Central memory CD8-positive, alpha-beta T cell (primary cell): Measurements from ENCODE around the gene CYTH1.
A peak's percentile ranks its signal among the peaks of the same experiment; 100 is the strongest.

Experiments used
- ATAC-seq: fragments of 150-1000 bp; cut with Tn5 transposase; replicated peaks from 2 replicates; pipeline ENCODE4 v1.10.0; 2022; ENCODE audit warnings: mild to moderate bottlenecking, moderate FRiP score, moderate number of reproducible peaks; ENCODE audit not compliant: poor library complexity, severe bottlenecking; ENCODE audit errors: extremely low read depth
- DNase-seq, 2 donors: peaks; one replicate each; pipeline ENCODE4 v3.0.0; 2021; ENCODE audit warnings: low spot score in 2 of 2
- H3K27ac Mint-ChIP-seq: one replicate; pipeline ENCODE4 v1.8.0; 2022; ENCODE audit warnings: low read depth, mild to moderate bottlenecking, moderate library complexity, mixed read lengths
- H3K27me3 Mint-ChIP-seq: one replicate; pipeline ENCODE4 v1.8.0; 2022; ENCODE audit warnings: mixed read lengths
- H3K36me3 Mint-ChIP-seq: one replicate; pipeline ENCODE4 v1.8.0; 2022; ENCODE audit warnings: mild to moderate bottlenecking, moderate library complexity, mixed read lengths; ENCODE audit not compliant: insufficient read depth
- H3K4me1 Mint-ChIP-seq: one replicate; pipeline ENCODE4 v1.8.0; 2022; ENCODE audit warnings: mixed read lengths
- H3K4me3 Mint-ChIP-seq: one replicate; pipeline ENCODE4 v1.8.0; 2022; ENCODE audit warnings: mild to moderate bottlenecking, moderate library complexity, mixed read lengths
- H3K9me3 Mint-ChIP-seq: one replicate; pipeline ENCODE4 v1.8.0; 2022; ENCODE audit warnings: mixed read lengths

The CYTH1 gene

DNA sequence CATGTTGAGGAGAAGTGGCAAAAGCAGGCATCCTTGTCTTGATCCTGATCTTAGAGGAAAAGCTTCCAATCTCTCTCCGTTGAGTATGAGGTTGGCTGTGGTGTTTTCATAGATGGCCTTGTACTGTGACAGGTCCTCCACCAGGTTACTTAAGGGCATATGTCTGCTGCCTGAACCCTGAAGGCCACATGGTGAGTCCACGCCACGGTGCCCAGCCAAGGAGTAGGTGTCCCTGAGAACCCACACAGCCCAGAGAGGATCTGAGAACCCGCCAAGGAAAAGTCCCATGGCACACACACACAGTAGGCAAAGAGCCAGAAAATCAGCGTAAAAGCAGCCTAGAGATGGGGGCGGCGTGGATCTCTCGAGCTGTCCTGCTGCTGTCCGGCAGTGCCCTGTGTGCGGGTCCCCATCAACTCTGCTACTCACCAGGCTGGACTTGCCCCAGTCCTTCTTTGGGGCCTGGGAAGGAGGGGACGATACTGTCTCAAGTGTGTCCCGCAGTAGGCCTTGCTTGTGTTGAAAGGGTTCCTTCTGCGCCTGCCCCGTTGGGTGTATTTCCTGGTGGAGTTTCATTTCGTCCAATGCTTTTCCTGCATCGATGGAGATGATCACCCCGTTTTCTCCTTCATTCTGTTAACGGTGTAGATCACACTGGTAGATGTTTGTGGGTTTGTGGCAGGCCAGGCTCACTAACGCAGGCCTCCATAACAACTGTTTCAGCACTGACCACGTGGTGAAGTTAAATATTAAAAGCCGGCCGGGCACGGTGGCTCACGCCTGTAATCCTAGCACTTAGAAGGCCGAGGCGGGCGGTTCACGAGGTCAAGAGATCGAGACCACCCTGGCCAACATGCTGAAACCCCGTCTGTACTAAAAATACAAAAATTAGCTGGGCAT, 114.1 kb downstream of the CYTH1 start:
- Mint-ChIP-seq H3K36me3 (peaks cover 49% of the 10 kb centered on the region), H3K27ac (peak overlapping the region; percentile 42), H3K27me3 (no peaks in the 10 kb centered on the region), H3K4me3 (no peak overlapping the region), H3K9me3 (no peaks in the 10 kb centered on the region), H3K4me1 (peaks cover 40% of the 10 kb centered on the region)
- DNase-seq = no peak
- no peak for ATAC-seq

DNA sequence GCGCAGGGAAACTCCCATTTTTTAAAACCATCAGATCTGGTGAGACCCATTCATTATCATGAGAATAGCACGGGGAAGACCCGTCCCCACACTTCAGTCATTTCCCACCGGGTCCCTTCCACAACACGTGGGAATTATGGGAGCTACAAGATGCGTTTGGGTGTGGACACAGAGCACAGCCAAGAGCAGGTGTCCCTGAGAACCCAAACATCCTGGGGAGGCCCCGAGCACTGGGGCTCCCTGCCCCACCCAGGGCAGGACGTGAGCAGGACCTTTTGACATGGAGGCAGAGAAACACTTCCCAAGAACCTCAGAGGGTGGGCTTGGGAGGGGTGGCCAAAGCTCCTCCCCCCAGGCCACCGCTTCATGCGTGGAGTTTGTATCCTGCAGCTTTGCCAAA, 115.0 kb downstream of the CYTH1 start:
- DNase-seq (no peak), ATAC-seq (no peak)
- Mint-ChIP-seq H3K27me3 (no peaks in the 10 kb centered on the region), H3K27ac (peak overlapping the region; percentile 78), H3K4me1 (peaks cover 38% of the 10 kb centered on the region), H3K9me3 (no peaks in the 10 kb centered on the region), H3K36me3 (peaks cover 44% of the 10 kb centered on the region), H3K4me3 (no peak overlapping the region)

- Mint-ChIP-seq H3K27me3 (no peaks in the 10 kb centered on the region), H3K4me3 (peak overlapping the region; percentile 11), H3K27ac (peak overlapping the region; percentile 78), H3K36me3 (peaks cover 39% of the 10 kb centered on the region), H3K4me1 (peaks cover 37% of the 10 kb centered on the region), H3K9me3 (no peaks in the 10 kb centered on the region)
- DNase-seq (peak in 1 of 2 donors; percentile 18), ATAC-seq (peak; percentile 78)
Observed at GRCh38 chr17:78665952-78666920, 115.8 kb downstream of the CYTH1 start.

DNA sequence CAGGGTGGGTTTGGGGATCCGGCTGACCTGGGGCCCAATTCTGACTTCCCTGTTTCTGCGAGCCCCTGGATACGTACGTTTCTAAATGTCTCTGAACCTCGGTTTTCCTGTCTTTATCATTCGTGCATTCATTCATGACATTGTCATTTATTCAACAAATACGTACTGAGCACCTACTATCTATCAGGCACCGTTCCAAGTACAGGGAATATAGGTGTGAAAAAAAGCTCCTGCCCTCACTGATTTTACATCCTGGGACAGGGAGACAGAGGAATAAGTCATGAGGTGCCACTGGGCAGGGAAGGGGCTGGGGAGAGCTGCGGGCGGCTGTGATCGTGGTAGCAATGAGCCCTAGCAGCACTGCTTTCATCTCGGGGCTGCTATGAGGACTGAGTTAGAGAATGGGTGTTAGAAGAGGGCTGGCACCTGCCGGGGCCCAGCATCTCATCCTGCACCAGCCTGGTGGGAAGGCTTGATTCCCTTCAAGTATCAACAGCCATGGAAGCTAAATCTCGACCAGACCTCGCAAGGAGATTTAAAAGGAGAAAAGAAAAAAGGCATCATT, 116.6 kb downstream of the CYTH1 start:
- ATAC-seq (peak; percentile 33), DNase-seq (no peak)
- Mint-ChIP-seq H3K27me3 (no peaks in the 10 kb centered on the region), H3K4me3 (peak overlapping the region; percentile 11), H3K36me3 (peaks cover 31% of the 10 kb centered on the region), H3K27ac (peak overlapping the region; percentile 78), H3K4me1 (peaks cover 29% of the 10 kb centered on the region), H3K9me3 (no peaks in the 10 kb centered on the region)

DNA sequence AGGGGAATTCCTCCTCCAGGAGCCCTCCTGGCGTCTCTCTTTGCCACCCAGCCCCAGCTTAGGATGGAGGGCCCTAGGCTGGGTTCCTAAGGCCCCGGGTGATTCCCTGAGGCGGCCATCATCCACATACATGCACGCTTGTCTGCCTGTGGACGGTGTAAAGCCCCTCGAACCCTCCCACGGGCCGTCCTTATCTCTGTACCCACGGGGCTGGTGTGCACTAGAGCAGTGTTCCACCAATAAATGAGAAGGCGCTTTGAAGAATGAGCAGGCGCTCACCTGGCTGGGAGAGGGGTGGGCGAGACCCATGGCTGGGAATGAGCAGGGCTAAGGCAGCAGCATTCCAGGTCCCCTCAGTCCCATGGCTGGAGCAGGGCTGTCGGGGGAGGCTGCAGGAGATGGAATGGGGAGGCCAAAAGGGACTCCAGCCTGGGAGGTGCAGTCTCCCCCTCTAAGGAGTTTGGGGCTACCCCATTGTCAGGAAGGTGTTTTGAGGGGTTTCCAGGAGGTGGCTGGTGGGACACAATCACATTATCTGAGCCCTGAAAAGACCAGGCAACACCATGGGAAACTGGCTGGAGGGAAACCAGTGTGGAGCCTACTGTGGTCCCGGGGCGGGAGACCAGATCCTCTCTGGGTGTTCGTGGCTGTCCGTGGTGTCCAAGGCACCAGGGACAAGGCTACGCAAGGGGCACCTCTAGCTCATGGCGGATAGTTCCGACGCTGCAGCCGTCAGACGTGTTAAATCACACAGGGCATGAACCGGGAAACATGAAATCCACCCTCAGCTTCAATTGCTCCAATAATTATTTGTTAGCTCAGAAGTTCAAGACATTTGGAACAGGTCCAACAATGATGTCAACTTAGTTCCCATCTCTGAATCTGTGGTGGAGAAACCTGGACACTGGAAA, 117.3 kb downstream of the CYTH1 start:
- DNase-seq = no peak
- Mint-ChIP-seq H3K27me3 (no peaks in the 10 kb centered on the region), H3K4me1 (peaks cover 26% of the 10 kb centered on the region), H3K4me3 (no peak overlapping the region), H3K36me3 (peaks cover 25% of the 10 kb centered on the region), H3K9me3 (no peaks in the 10 kb centered on the region), H3K27ac (peak overlapping the region; percentile 78)
- ATAC-seq = no peak

GRCh38 chr17:78661093-78661770, 120.8 kb downstream of the CYTH1 start:
- Mint-ChIP-seq H3K4me3 (no peak overlapping the region), H3K36me3 (peaks cover 10% of the 10 kb centered on the region), H3K4me1 (peaks cover 12% of the 10 kb centered on the region), H3K9me3 (no peaks in the 10 kb centered on the region), H3K27me3 (no peaks in the 10 kb centered on the region), H3K27ac (peak overlapping the region; percentile 55)
- DNase-seq = no peak
- no peak for ATAC-seq

- ATAC-seq (no peak), DNase-seq (no peak)
- Mint-ChIP-seq H3K4me1 (no peaks in the 10 kb centered on the region), H3K9me3 (no peaks in the 10 kb centered on the region), H3K27me3 (no peaks in the 10 kb centered on the region), H3K27ac (no peak overlapping the region), H3K4me3 (no peak overlapping the region), H3K36me3 (peaks cover 5% of the 10 kb centered on the region)
Observed at GRCh38 chr17:78659546-78659945, 122.5 kb downstream of the CYTH1 start.

GRCh38 chr17:78658281-78658785, 123.7 kb downstream of the CYTH1 start:
- Mint-ChIP-seq H3K27me3 (no peaks in the 10 kb centered on the region), H3K36me3 (peaks cover 4% of the 10 kb centered on the region), H3K4me1 (no peaks in the 10 kb centered on the region), H3K9me3 (no peaks in the 10 kb centered on the region), H3K27ac (no peak overlapping the region), H3K4me3 (no peak overlapping the region)
- DNase-seq (no peak), ATAC-seq (no peak)

GRCh38 chr17:78655251-78655940, 126.7 kb downstream of the CYTH1 start:
- no peaks in the 10 kb centered on the region for H3K4me1 Mint-ChIP-seq
- no peak overlapping the region for H3K4me3 Mint-ChIP-seq
- no peak overlapping the region for H3K27ac Mint-ChIP-seq
- ATAC-seq = no peak
- DNase-seq = no peak
- no peaks in the 10 kb centered on the region for H3K9me3 Mint-ChIP-seq
- no peaks in the 10 kb centered on the region for H3K27me3 Mint-ChIP-seq
- H3K36me3 Mint-ChIP-seq = peaks cover 6% of the 10 kb centered on the region

- DNase-seq (no peak), ATAC-seq (no peak)
- no peaks in the 10 kb centered on the region for H3K4me1 Mint-ChIP-seq
- no peak overlapping the region for H3K27ac Mint-ChIP-seq
- H3K36me3 Mint-ChIP-seq = peaks cover 6% of the 10 kb centered on the region
- no peaks in the 10 kb centered on the region for H3K27me3 Mint-ChIP-seq
- H3K4me3 Mint-ChIP-seq = no peak overlapping the region
- H3K9me3 Mint-ChIP-seq = no peaks in the 10 kb centered on the region
Observed at GRCh38 chr17:78654325-78654724, 127.7 kb downstream of the CYTH1 start.

GRCh38 chr17:78653382-78653781, 128.7 kb downstream of the CYTH1 start:
- no peaks in the 10 kb centered on the region for H3K9me3 Mint-ChIP-seq

More at GRCh38 chr17:78653382-78653781, 128.7 kb downstream of the CYTH1 start:
- Mint-ChIP-seq H3K4me3 (no peak overlapping the region), H3K27me3 (peaks cover 3% of the 10 kb centered on the region), H3K4me1 (no peaks in the 10 kb centered on the region), H3K27ac (no peak overlapping the region), H3K36me3 (peaks cover 6% of the 10 kb centered on the region)
- no peak for DNase-seq
- ATAC-seq = no peak
